Measurements from ENCODE around the gene SETD2. TPM values are rescaled to one million over a fixed set of nuclear protein-coding genes. Genes with fewer than 3 reads are reported as not detected.

SETD2 gene
- polyA plus RNA-seq, 1 of the 3 experiments (the other 2 are of a cell fraction) = 12.1 TPM

GRCh38 chr3:47056705-47057104, 107.2 kb downstream of the SETD2 start (continued):
- TF ChIP-seq TAF1 (IDR thresholded peaks at IDR 0.05; ENCODE audit: borderline replicate concordance, low read depth, low read length) (no peak), EZH2phosphoT487 (IDR thresholded peaks at IDR 0.05; ENCODE audit: borderline replicate concordance, low read depth) (no peak), MAX (IDR thresholded peaks at IDR 0.05; ENCODE audit: low read depth) (no peak), RXRA (IDR thresholded peaks at IDR 0.05; ENCODE audit: borderline replicate concordance, low read depth) (no peak)

GRCh38 chr3:47054412-47054811, 109.5 kb downstream of the SETD2 start:
- Histone ChIP-seq H3K27me3 (ENCODE audit: insufficient read depth) (no peaks in the 10 kb centered on the region), H3F3A (replicated peaks; ENCODE audit: insufficient read depth) (peaks cover 9% of the 10 kb centered on the region), H3K9ac (no peak overlapping the region), H4K20me1 (ENCODE audit: insufficient read depth) (peaks cover 8% of the 10 kb centered on the region), H3K4me3 (ENCODE audit: low read depth in 2 of 2, low read length in 1 of 2) (no peak overlapping the region), H3K9me2 (no peaks in the 10 kb centered on the region), H3K36me3 (replicated peaks in 1 of 2; ENCODE audit: control insufficient read depth in 1 of 2, insufficient read depth in 2 of 2, low read length in 1 of 2) (peaks cover 14 to 30% of the 10 kb centered on the region in 2 experiments), H3K79me2 (ENCODE audit: insufficient read depth) (peaks cover 85% of the 10 kb centered on the region), H3K4me2 (no peak overlapping the region), H3K27ac (ENCODE audit: low read depth in 2 of 2, low read length in 1 of 2) (no peak overlapping the region), H2AFZ (ENCODE audit: low read depth) (no peak overlapping the region), H3K4me1 (ENCODE audit: control insufficient read depth in 1 of 2, insufficient read depth in 2 of 2, low read depth in 1 of 2, low read length in 1 of 2) (no peaks in the 10 kb centered on the region), H3K9me3 (no peaks in the 10 kb centered on the region)
- POLR2A ChIA-PET = no interaction called here
- no peak for TF ChIP-seq IRF3 (IDR thresholded peaks at IDR 0.05; ENCODE audit: low read depth, low read length)
- TF ChIP-seq REST (IDR thresholded peaks at IDR 0.05; ENCODE audit: low read depth, low read length) = no peak
- no peak for TF ChIP-seq FOXM1 (IDR thresholded peaks at IDR 0.05; ENCODE audit: low read depth)
- no peak for TF ChIP-seq TAF1 (IDR thresholded peaks at IDR 0.05; ENCODE audit: borderline replicate concordance, low read depth, low read length)
- CTCF ChIA-PET = no interaction called here
- DNase-seq = no peak

- no peak for DNase-seq
- Histone ChIP-seq H3K27me3 (ENCODE audit: insufficient read depth) (no peaks in the 10 kb centered on the region), H3F3A (replicated peaks; ENCODE audit: insufficient read depth) (peaks cover 15% of the 10 kb centered on the region), H3K4me2 (no peak overlapping the region), H3K9ac (no peak overlapping the region), H4K20me1 (ENCODE audit: insufficient read depth) (peaks cover 11% of the 10 kb centered on the region; the same call in 1 of the 2 replicates), H3K27ac (ENCODE audit: low read depth in 2 of 2, low read length in 1 of 2) (no peak overlapping the region), H3K9me2 (no peaks in the 10 kb centered on the region), H3K9me3 (no peaks in the 10 kb centered on the region), H3K4me3 (ENCODE audit: low read depth in 2 of 2, low read length in 1 of 2) (no peak overlapping the region), H2AFZ (ENCODE audit: low read depth) (no peak overlapping the region), H3K4me1 (ENCODE audit: control insufficient read depth in 1 of 2, insufficient read depth in 2 of 2, low read depth in 1 of 2, low read length in 1 of 2) (no peaks in the 10 kb centered on the region), H3K36me3 (replicated peaks in 1 of 2; ENCODE audit: control insufficient read depth in 1 of 2, insufficient read depth in 2 of 2, low read length in 1 of 2) (peaks cover 14 to 27% of the 10 kb centered on the region in 2 experiments), H3K79me2 (ENCODE audit: insufficient read depth) (peaks cover 42% of the 10 kb centered on the region)
- POLR2A ChIA-PET = no interaction called here
- CTCF ChIA-PET = interaction anchor here (1.6 kb wide), 1 partner anchor 18 kb away, joined by 4 read pairs; no protein-coding TSS in a partner anchor
- TF ChIP-seq SIN3A (IDR thresholded peaks at IDR 0.05; ENCODE audit: borderline replicate concordance, low read depth, low read length) = no peak
- TF ChIP-seq MEF2A (IDR thresholded peaks at IDR 0.05; ENCODE audit: borderline replicate concordance, low read depth) = no peak
- no peak for TF ChIP-seq RAD21 (IDR thresholded peaks at IDR 0.05; ENCODE audit: low read length)
- TF ChIP-seq EP300 (IDR thresholded peaks at IDR 0.05; ENCODE audit: borderline replicate concordance in 1 of 2, low read depth in 1 of 2, low read length in 1 of 2) = no peak
- TF ChIP-seq NFIC (IDR thresholded peaks at IDR 0.05; ENCODE audit: borderline replicate concordance) = no peak
- no peak for TF ChIP-seq JUND (IDR thresholded peaks at IDR 0.05)
- no peak for TF ChIP-seq CTCF (IDR thresholded peaks at IDR 0.05)
- TF ChIP-seq GABPA (IDR thresholded peaks at IDR 0.05; ENCODE audit: low read depth) = no peak
- no peak for TF ChIP-seq ELF1 (IDR thresholded peaks at IDR 0.05)
- TF ChIP-seq CHD2 (IDR thresholded peaks at IDR 0.05; ENCODE audit: low read length, partially characterized antibody) = no peak
- no peak for TF ChIP-seq USF2 (IDR thresholded peaks at IDR 0.05; ENCODE audit: borderline replicate concordance, low read depth, low read length)
- TF ChIP-seq TEAD4 (IDR thresholded peaks at IDR 0.05; ENCODE audit: borderline replicate concordance, insufficient read depth) = no peak
- TF ChIP-seq TAF1 (IDR thresholded peaks at IDR 0.05; ENCODE audit: borderline replicate concordance, low read depth, low read length) = no peak
Observed at GRCh38 chr3:47047673-47048072, 116.2 kb downstream of the SETD2 start.
